Measurements from ENCODE around the gene PEAK1. TPM values are rescaled to one million over a fixed set of nuclear protein-coding genes. Genes with fewer than 3 reads are reported as not detected.
A peak's percentile ranks its signal among the peaks of the same experiment; 100 is the strongest.
"Not testable (repeated sequence)": the region's sequence is repeated elsewhere in the genome, so short reads cannot be mapped to it uniquely, and the experiment has no call there.

PEAK1 gene
- total and polyA plus RNA-seq, 5 experiments from 2014 or later, result 1.0 to 23.0 (median 2.8) TPM

DNA sequence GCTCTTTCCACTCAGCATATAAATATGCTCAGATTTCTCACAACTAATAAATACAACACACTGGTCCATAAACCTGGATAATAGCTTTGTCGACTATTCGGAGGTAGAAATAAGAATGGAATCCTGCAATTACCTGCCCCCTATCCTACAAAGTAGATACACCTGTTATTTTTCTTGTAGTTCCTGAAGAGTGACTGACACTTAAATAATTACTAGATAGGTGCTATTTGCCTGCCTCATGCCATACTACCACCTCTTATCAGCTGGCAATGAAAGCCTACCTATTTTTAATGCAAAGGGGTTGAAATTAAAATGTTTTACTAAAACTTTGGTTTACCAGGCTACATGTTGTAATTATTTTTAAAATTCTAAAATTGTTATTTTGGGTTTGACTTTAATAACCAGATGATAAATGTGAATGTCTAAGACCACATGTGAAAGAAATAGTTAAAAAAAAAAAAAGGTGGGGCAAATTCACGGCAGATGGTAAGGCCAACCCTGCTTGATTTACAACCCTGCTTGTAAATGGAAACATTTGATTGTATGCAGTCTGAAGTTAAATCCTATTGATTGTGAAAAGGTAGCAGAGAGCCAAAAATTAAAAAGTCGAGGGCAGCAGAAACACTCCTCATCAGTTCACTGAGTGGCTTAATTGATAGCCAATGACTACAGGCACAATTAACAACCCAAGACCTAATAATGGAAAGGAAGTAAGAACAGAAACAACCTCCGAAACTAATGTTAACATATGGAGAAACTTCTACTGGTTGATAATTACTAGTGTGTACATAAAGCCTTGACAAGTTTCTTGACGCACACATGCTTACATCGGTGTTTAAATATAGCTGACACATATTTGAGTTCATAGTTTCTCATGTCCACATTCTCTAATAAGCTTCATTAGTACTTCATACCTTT lies 8.9 kb downstream of the PEAK1 start:
- peaks cover 11 to 45% (median 22%) of the 10 kb centered on the region in 4 donors for H3K4me1 Mint-ChIP-seq
- H3K27ac Mint-ChIP-seq, result peak overlapping the region in 2 of 10 donors; percentile 64 to 83
- ATAC-seq, result no peak
- peak overlapping the region in 2 of 10 donors; percentile 37 to 67 for H3K4me3 Mint-ChIP-seq
- no peaks in the 10 kb centered on the region for H3K9me3 Mint-ChIP-seq
- POLR2A ChIA-PET, result interaction anchor here (2.6 kb wide), 1 partner anchor 8 kb away, joined by 16 read pairs; the partner anchor contains the start of gene PEAK1
- DNase-seq, result no peak
- H3K27me3 Mint-ChIP-seq, result no peaks in the 10 kb centered on the region
- no peaks in the 10 kb centered on the region for H3K36me3 Mint-ChIP-seq

DNA sequence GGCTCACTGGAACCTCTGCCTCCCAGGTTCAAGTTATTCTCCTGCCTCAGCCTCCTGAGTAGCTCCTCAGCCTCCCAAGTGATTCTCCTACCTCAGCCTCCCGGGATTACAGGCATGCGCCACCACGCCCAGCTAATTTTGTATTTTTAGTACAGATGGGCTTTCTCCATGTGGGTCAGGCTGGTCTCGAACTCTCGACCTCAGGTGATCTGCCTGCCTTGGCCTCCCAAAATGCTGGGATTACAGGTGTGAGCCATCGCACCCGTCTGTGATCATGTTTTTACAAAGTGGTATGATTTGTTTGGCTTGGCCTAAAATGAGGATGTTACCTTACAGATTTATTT lies 9.8 kb downstream of the PEAK1 start:
- H3K4me1 Mint-ChIP-seq, result peaks cover 11 to 50% (median 22%) of the 10 kb centered on the region in 4 donors
- H3K36me3 Mint-ChIP-seq, result not testable (repeated sequence)
- peak overlapping the region; percentile 33 to 87 (median 73) for H3K27ac Mint-ChIP-seq

DNA sequence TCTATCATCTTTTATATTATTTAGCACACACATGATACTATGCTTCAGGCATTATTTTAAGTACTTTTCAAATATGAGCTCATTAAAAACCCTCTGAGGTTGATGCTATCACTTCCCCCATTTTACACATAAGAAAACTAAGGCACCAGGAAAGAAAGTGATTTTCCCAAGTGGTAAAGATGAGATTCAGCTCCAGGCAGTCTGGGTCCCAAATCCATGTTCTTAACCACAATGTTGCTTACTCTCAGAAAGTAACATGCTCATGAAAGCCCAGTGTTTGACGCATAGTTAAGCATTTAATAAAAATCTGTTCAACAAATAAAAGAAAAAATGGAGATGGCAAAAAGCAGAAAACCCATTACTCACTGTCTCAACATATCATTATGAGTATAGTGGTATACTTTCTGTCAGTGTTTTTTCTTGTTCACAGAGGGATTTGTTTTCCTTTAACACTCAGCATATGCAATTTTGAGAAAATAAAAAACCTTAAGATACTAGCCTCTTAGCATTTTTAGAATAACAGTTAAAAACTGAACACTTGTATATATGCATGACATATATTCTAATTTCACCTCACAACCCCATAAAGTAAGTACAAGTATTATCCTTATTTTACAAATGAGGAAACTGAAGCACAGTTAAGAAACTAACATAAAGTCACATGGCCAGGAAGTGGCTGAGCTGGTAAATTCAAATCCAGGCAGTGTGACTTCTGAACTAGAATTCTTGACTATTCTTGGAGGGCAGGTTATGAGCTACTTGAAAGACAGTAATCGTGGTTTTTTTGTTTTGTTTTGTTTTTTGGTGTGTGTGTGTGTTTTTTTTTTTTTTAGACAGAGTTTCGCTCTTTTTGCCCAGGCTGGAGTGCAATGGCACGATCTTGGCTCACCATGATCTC lies 10.4 kb downstream of the PEAK1 start:
- Mint-ChIP-seq H3K4me1 (peaks cover 9 to 48% (median 22%) of the 10 kb centered on the region in 4 donors), H3K36me3 (no peaks in the 10 kb centered on the region), H3K4me3 (peak overlapping the region; percentile 40 to 81 (median 74)), H3K27ac (peak overlapping the region; percentile 33 to 87 (median 73)), H3K9me3 (no peaks in the 10 kb centered on the region), H3K27me3 (no peaks in the 10 kb centered on the region)
- POLR2A ChIA-PET, result interaction anchor here (0.6 to 2.6 kb wide), 6 partner anchors 10 to 644 kb away, joined by 3 to 16 read pairs (median 3); partner anchors contain the start of genes HMG20A, PEAK1 and SCAPER
- peak; percentile 82 to 99 for ATAC-seq
- peak in 5 of 10 donors; percentile 5 to 65 (median 35) for DNase-seq

More for the DNA sequence above, 9.8 kb downstream of the PEAK1 start:
- peak overlapping the region; percentile 40 to 81 (median 74) for H3K4me3 Mint-ChIP-seq
- ATAC-seq, DNase-seq, H3K27me3 Mint-ChIP-seq, H3K9me3 Mint-ChIP-seq: not testable (repeated sequence)
- POLR2A ChIA-PET, result interaction anchor here (0.6 to 2.6 kb wide), 4 partner anchors 9 to 505 kb away, joined by 3 to 16 read pairs (median 5); partner anchors contain the start of genes HMG20A, PEAK1 and SCAPER

DNA sequence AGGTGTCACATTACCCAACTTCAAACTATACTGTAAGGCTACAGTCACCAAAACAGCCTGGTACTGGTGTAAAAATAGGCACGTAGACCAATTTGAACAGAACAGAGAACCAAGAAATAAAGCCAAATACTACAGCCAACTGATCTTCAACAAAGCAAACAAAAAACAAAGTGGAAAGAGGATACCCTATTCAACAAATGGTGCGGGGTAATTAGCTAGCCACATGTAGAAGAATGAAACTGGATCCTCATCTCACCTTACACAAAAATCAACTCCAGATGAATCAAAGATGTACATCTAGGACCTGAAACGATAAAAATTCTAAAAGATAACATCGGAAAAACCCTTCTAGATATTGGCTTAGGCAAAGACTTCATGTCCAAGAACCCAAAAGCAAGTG lies 13.1 kb downstream of the PEAK1 start:
- POLR2A ChIA-PET, result no interaction called here

DNA sequence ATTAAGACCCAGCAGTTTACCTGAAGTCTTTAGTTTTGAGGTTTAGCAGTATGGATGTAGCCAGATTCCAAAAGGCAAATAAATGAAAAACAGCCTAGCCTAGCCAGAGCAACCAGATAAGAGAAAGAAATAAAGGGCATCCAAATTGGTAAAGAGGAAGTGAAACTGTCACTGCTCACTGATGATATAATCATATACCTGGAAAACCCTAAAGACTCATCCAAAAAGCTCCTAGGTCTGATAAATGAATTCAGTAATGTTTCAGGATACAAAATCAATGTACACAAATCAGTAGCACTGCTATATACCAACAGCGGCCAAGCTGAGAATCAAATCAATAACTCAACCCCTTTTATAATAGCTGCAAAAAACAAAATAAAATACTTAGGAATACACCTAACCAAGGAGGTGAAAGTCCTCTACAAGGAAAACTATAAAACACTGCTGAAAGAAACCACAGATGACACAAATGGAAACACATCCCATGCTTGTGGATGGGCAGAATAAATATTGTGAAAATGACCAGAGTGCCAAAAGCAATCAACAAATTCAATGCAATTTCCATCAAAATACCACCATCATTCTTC lies 13.6 kb downstream of the PEAK1 start:
- H3K27me3 Mint-ChIP-seq, DNase-seq, H3K36me3 Mint-ChIP-seq, H3K9me3 Mint-ChIP-seq, ATAC-seq, POLR2A ChIA-PET, H3K4me3 Mint-ChIP-seq: not testable (repeated sequence)
- Mint-ChIP-seq H3K4me1 (peaks cover 10 to 48% (median 22%) of the 10 kb centered on the region in 4 donors), H3K27ac (peak overlapping the region in 3 of 10 donors; percentile 21 to 65 (median 27))

More for the DNA sequence above, 13.1 kb downstream of the PEAK1 start:
- peak overlapping the region in 1 of 10 donors; percentile 65 for H3K27ac Mint-ChIP-seq
- DNase-seq (no peak), ATAC-seq (no peak)
- no peak overlapping the region for H3K4me3 Mint-ChIP-seq
- H3K27me3 Mint-ChIP-seq, result no peaks in the 10 kb centered on the region
- H3K36me3 Mint-ChIP-seq, result no peaks in the 10 kb centered on the region
- H3K4me1 Mint-ChIP-seq, result peaks cover 10 to 48% (median 22%) of the 10 kb centered on the region in 4 donors
- H3K9me3 Mint-ChIP-seq, result no peaks in the 10 kb centered on the region

DNA sequence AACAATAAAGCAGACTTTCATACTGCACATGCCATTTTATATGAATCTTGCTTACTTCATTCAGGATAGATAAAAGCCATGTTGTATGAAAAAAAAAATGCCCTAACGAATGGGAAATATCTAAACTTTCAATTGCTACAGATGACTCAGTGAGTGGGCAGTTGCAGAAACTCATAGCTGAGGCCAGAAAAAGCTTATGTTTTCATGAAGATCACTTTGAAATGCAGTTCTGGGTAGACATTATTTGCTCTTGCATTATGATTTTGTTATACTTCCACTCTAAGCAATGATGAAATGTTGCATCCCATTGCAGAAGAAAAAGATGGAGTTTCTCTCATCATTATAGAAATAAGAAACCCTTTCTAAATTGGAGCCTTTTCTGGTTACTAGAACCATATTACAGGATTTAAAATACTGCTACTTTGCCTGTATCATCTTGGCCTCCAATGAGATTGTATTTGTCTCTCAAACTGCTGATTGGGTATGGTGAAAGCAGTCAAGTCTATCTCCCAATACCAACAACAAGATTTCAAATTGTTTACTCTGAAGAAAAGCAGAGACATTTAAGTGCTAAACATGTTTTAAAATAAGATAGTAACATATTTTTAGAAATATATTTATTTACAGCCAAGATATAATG lies 17.0 kb downstream of the PEAK1 start:
- Mint-ChIP-seq H3K9me3 (peaks cover 9 to 27% (median 21%) of the 10 kb centered on the region in 9 donors), H3K27me3 (no peaks in the 10 kb centered on the region), H3K27ac (peak overlapping the region in 1 of 10 donors; percentile 15), H3K4me3 (no peak overlapping the region), H3K36me3 (peaks cover 0 to 21% (median 17%) of the 10 kb centered on the region in 3 donors), H3K4me1 (peaks cover 3 to 24% (median 10%) of the 10 kb centered on the region in 4 donors)
- ATAC-seq, result no peak
- DNase-seq, result no peak
- POLR2A ChIA-PET, result no interaction called here

DNA sequence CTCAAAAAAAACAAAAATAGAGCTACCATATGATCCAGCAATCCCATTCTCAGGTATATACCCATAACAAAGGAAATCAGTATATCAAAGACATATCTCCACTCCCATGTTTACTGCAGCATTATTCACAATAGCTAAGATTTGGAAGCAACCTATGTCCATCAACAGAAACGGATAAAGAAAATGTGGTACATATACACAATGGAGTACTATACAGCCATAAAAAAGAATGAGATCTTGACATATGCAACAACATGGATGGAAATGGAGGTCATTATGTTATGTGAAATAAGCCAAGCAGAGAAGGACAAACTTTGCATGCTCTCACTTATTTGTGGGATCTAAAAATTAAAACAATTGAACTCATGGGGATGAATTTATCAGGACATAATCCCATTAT lies 19.6 kb downstream of the PEAK1 start:
- ATAC-seq (no peak), DNase-seq (no peak)
- Mint-ChIP-seq H3K9me3 (peaks cover 11 to 53% (median 40%) of the 10 kb centered on the region in 9 donors), H3K4me3 (no peak overlapping the region), H3K27ac (no peak overlapping the region), H3K36me3 (peaks cover 0 to 33% (median 31%) of the 10 kb centered on the region in 3 donors), H3K27me3 (no peaks in the 10 kb centered on the region), H3K4me1 (peaks cover 0 to 5% (median under 1%) of the 10 kb centered on the region in 4 donors)
- POLR2A ChIA-PET, result no interaction called here

DNA sequence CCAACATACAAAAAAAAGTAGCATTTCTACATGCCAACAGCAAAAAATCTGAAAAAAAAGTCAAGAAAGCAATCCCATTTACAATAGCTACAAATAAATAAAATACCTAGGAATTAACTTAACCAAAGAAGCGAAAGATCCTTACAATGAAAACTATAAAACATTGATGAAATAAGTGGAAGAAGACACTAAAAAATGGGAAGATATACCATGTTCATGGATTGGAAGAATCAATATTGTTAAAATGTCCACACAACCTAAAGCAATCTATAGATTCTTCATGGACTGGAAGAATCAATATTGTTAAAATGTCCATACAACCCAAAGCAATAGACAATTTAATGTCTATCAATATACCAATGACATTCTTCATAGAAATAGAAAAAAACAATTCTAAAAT lies 21.0 kb downstream of the PEAK1 start:
- peaks cover 13 to 63% (median 48%) of the 10 kb centered on the region in 9 donors for H3K9me3 Mint-ChIP-seq
- H3K4me1 Mint-ChIP-seq, result peaks cover 0 to 5% (median under 1%) of the 10 kb centered on the region in 4 donors
- no peak for ATAC-seq
- H3K27ac Mint-ChIP-seq, result no peak overlapping the region
- H3K27me3 Mint-ChIP-seq, result no peaks in the 10 kb centered on the region
- no peak overlapping the region for H3K4me3 Mint-ChIP-seq
- no peak for DNase-seq
- peaks cover 0 to 37% (median 37%) of the 10 kb centered on the region in 3 donors for H3K36me3 Mint-ChIP-seq
- POLR2A ChIA-PET, result no interaction called here

DNA sequence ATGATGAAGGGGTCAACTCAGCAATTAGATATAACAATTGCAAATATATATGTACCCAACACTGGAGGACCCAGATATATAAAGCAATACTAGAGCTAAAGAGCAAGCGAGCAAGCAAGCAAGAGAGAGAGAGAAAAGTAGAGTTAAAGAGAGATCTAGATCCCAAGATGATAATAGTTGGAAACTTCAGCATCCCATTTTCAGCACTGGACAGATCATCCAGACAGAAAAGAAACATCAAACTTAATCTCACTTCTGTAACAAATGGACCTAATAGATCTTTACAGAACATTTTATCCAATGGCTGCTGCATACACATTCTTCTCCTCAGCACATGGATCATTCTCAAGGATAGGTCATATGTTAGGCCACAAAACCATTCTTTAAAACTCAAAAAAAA lies 23.2 kb downstream of the PEAK1 start:
- no peak overlapping the region for H3K4me3 Mint-ChIP-seq
- POLR2A ChIA-PET, result no interaction called here
- peaks cover 0 to 49% (median 37%) of the 10 kb centered on the region in 3 donors for H3K36me3 Mint-ChIP-seq

DNA sequence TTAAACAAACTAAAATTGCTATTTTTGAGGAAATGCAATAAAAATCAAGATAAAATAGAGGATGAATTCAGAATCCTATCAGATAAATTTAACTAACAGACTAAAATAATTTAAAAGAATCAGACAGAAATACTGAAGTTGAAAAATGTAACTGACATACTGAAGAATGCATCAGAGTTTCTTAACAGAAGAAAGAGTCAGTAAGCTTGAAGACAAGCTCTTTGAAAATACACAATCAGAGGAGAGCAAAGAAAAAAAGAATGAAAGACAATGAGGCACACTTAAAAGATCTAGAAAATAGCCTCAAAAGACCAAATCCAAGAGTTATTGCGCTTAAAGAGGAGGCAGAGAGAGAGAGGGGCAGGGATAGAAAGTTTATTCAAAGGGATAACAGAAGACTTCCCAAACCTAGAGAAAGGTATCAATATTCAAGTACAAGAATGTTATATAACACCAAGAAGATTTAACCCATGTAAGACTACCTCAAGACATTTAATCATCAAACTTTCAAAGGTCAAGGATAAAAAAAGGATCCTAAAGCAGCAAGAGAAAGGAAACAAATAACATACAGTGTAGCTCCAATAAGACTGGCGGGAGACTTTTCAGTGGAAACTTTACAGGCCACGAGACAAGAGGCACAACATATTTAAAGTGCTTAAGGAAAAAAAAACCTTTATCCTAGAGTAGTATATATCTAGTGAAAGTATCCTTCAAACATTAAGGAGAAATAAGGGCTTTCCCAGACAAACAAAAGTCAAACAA lies 24.7 kb downstream of the PEAK1 start:
- ATAC-seq (no peak), DNase-seq (no peak)
- POLR2A ChIA-PET, result no interaction called here
- no peak overlapping the region for H3K27ac Mint-ChIP-seq
- H3K4me1 Mint-ChIP-seq, result peaks cover 0 to 4% (median 0%) of the 10 kb centered on the region in 4 donors
- H3K4me3 Mint-ChIP-seq, result no peak overlapping the region
- H3K27me3 Mint-ChIP-seq, result no peaks in the 10 kb centered on the region
- peaks cover 0 to 46% (median 35%) of the 10 kb centered on the region in 3 donors for H3K36me3 Mint-ChIP-seq
- H3K9me3 Mint-ChIP-seq, result peaks cover 10 to 59% (median 44%) of the 10 kb centered on the region in 9 donors

More for the DNA sequence above, 23.2 kb downstream of the PEAK1 start:
- DNase-seq (no peak), ATAC-seq (no peak)
- Mint-ChIP-seq H3K27me3 (no peaks in the 10 kb centered on the region), H3K4me1 (no peaks in the 10 kb centered on the region), H3K27ac (no peak overlapping the region), H3K9me3 (peaks cover 13 to 63% (median 48%) of the 10 kb centered on the region in 9 donors)

DNA sequence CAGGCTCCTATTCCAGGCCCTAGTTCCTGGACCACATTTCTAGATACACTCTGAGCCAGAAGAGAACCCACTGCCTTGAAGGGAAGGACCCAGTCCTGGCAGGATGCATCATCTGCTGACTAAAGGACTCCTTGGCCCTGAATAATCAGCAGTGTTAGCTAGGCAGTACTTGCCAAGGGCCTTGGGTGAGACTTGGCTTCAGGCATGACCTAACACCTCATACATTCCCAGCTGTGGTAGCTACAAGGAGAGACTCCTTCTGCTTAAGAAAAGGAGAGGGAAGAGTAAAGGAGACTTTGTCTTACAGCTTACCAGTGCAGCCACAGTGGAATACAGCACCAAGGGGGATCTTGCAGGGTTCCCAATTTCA lies 26.4 kb downstream of the PEAK1 start:
- Mint-ChIP-seq H3K36me3 (peaks cover 0 to 36% (median 20%) of the 10 kb centered on the region in 3 donors), H3K27me3 (no peaks in the 10 kb centered on the region), H3K4me3 (no peak overlapping the region), H3K4me1 (peaks cover 0 to 6% (median 1%) of the 10 kb centered on the region in 4 donors), H3K27ac (no peak overlapping the region), H3K9me3 (peaks cover 7 to 42% (median 33%) of the 10 kb centered on the region in 9 donors)
- ATAC-seq (no peak), DNase-seq (no peak)
- POLR2A ChIA-PET, result no interaction called here

All from naive thymus-derived CD8-positive, alpha-beta T cell (primary cell).